ENCODE measurements around the gene AGO3. TPM values are rescaled to one million over a fixed set of nuclear protein-coding genes. Genes with fewer than 3 reads are reported as not detected.

The AGO3 gene
- total and polyA plus RNA-seq, 2 of the 13 experiments (the other 11 are each of a cell fraction or from before 2014, with no cell fraction given), result 21.2 to 27.1 TPM

DNA sequence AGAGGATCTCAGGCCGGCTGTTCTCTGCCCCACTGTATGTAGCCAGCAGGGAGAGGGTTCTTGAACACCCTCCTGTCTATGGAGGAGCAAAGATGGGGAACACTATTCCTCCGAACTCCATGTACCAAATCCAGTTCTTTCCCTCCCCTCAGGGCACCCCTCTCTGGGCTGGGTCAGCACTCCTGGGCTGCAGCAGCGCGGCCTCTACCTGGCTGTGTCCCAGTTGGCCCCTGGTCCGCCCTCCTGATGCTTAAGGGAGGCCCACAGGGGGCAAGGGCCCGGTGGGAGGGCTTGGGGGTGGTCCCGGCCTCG is 157.3 kb downstream of the AGO3 start:
- ChIA-PET POLR2A (no interaction called here), CTCF (ENCODE audit: low intra/inter-chr PET ratio, low total read pairs) (no interaction called here)
- H3K36me3 ChIP-seq (replicated peaks in 1 of 2; ENCODE audit: control insufficient read depth in 1 of 2, insufficient read depth in 2 of 2, low read length in 2 of 2), result peaks cover 18 to 24% of the 10 kb centered on the region in 2 experiments; a peak in 4 of 5 replicates
- peak overlapping the region; percentile 100 for H3K4me2 ChIP-seq (ENCODE audit: low read depth, low read length)
- H3K27ac ChIP-seq (ENCODE audit: extremely low read length, insufficient read depth, low read length), result peak overlapping the region; percentile 48
- WGBS (ENCODE audit: low lambda C conversion rate), result 44% methylated on average over 4 of the region's 8 CpGs
- H3K4me1 ChIP-seq (ENCODE audit: insufficient read depth, low read length), result peaks cover 23% of the 10 kb centered on the region
- H3K27me3 ChIP-seq (ENCODE audit: control insufficient read depth in 1 of 2, insufficient read depth in 2 of 2, low read length in 2 of 2), result peaks cover 0 to 1% of the 10 kb centered on the region in 2 experiments; a peak in 1 of 5 replicates
- no peak for DNase-seq (ENCODE audit: low spot score)
- FAIRE-seq, result no peak
- peak overlapping the region; percentile 92 for H2AFZ ChIP-seq (ENCODE audit: low read length)
- peak overlapping the region; percentile 69 to 96 (median 83) for H3K4me3 ChIP-seq (replicated peaks in 1 of 3; ENCODE audit: insufficient read depth in 1 of 3, low read depth in 2 of 3, low read length in 3 of 3)
- in situ Hi-C loops (cut with HindIII; ENCODE audit: extremely low pct_ligation_motif_present, low pct_unique_long_range_greater_than_20kb) (no loop called here), intact Hi-C loops (cut with micrococcal nuclease; ENCODE audit: unreplicated experiment) (no loop called here)
- peak; percentile 36 for ATAC-seq
- H3K9ac ChIP-seq (ENCODE audit: insufficient read depth, low read depth, low read length), result peak overlapping the region; percentile 81
- no TSS peak for BruUV-seq (replicated peaks)
- peaks cover 21% of the 10 kb centered on the region for H3K79me2 ChIP-seq (ENCODE audit: insufficient read depth, low read length)
- 0 out of 2 replicates have a peak, but pooled peaks cover 3% of the 10 kb centered on the region for H4K20me1 ChIP-seq (ENCODE audit: insufficient read depth, low read length)
- H3K9me3 ChIP-seq (ENCODE audit: low read length), result no peaks in the 10 kb centered on the region
- TF ChIP-seq U2AF1 (optimal IDR thresholded peaks at IDR 0.05; ENCODE audit: low read depth, low read length), result peak; percentile 91
- TF ChIP-seq ATF7 (IDR thresholded peaks at IDR 0.05), result no peak
- 0 out of 2 replicates have a peak, but pooled peaks have one; percentile 3 for TF ChIP-seq ATF7 (CRISPR knock-in tag; IDR thresholded peaks at IDR 0.05)
- 0 out of 2 replicates have a peak, but pooled peaks have one; percentile 24 for TF ChIP-seq PHF21A (CRISPR knock-in tag; IDR thresholded peaks at IDR 0.05)
- TF ChIP-seq, protein P1, sequence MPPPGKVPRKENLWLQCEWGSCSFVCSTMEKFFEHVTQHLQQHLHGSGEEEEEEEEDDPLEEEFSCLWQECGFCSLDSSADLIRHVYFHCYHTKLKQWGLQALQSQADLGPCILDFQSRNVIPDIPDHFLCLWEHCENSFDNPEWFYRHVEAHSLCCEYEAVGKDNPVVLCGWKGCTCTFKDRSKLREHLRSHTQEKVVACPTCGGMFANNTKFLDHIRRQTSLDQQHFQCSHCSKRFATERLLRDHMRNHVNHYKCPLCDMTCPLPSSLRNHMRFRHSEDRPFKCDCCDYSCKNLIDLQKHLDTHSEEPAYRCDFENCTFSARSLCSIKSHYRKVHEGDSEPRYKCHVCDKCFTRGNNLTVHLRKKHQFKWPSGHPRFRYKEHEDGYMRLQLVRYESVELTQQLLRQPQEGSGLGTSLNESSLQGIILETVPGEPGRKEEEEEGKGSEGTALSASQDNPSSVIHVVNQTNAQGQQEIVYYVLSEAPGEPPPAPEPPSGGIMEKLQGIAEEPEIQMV (CRISPR knock-in tag; IDR thresholded peaks at IDR 0.05; ENCODE audit: low read depth), result 0 out of 2 replicates have a peak, but pooled peaks have one; percentile 14
- TF ChIP-seq ZNF761 (CRISPR knock-in tag; conservative IDR thresholded peaks at IDR 0.05), result no peak
- no peak for TF ChIP-seq ZNF264 (CRISPR knock-in tag; IDR thresholded peaks at IDR 0.05)
- TF ChIP-seq ZFYVE20 (CRISPR knock-in tag; IDR thresholded peaks at IDR 0.05; ENCODE audit: borderline replicate concordance, low read depth), result 0 out of 2 replicates have a peak, but pooled peaks have one; percentile 32
- TF ChIP-seq GFI1 (CRISPR knock-in tag; IDR thresholded peaks at IDR 0.05; ENCODE audit: borderline replicate concordance), result 0 out of 2 replicates have a peak, but pooled peaks have one; percentile 10
- TF ChIP-seq PITX1 (CRISPR knock-in tag; IDR thresholded peaks at IDR 0.05), result peak; percentile 11; the same call in 1 of the 2 replicates
